Omental fat pad (tissue), 4 donors: ENCODE measurements around the gene CMIP. TPM values are rescaled to one million over a fixed set of nuclear protein-coding genes. Genes with fewer than 3 reads are reported as not detected.

Experiments
- ATAC-seq: fragments of 150-250 bp; one replicate; pipeline ENCODE4 v1.9.1; 2016; ENCODE audit warnings: mild to moderate bottlenecking, moderate library complexity; ENCODE audit not compliant: low FRiP score
- DNase-seq: peaks from one replicate; pipeline ENCODE4 v3.0.0-alpha.2; 2019; ENCODE audit warnings: low spot score
- CTCF ChIP-seq, 3 donors: fragments of 450-650 bp; IDR thresholded peaks; one replicate each; pipeline ENCODE4 v1.5.1; 2016 to 2017; ENCODE audit warnings: antibody characterized with exemption in 3 of 3, mild to moderate bottlenecking in 3 of 3, moderate library complexity in 2 of 3
- total RNA-seq, 4 donors: library from RNA; depleted of rRNA; stranded (reverse); fragments of >200 nt; gene quantifications; one replicate each; pipeline ENCODE4 v1.1.0, GENCODE V29; 2016

CMIP gene
- total RNA-seq, 4 donors from 2014 or later: 15.8 to 52.8 (median 32.0) TPM

- no peak for TF ChIP-seq CTCF (IDR thresholded peaks at IDR 0.05)
- no peak for DNase-seq
- ATAC-seq: no peak
Observed at GRCh38 chr16:81505011-81505661, 60.5 kb downstream of the CMIP start.

- ATAC-seq (no peak), DNase-seq (no peak)
- no peak for TF ChIP-seq CTCF (IDR thresholded peaks at IDR 0.05)
Observed at GRCh38 chr16:81509404-81509803, 64.8 kb downstream of the CMIP start.

DNA sequence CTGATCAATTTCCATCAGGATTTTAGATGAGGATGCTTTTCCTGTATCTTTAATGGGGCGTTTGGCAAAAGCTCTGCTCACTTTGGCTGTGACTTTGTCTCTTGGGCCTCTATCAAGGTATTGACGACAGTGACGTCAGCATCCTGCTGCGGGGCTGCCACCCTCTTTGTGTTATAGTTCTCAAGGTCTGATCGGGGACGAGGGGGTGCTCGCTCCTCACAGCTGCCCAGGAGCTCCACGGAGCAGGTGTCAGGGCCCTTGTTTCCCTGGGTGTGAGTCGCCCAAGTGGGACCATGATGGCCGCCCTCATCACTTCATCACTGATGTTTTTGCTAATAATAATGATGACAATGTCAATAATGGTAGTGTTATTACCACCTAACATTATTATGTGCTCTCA, 65.4 kb downstream of the CMIP start:
- TF ChIP-seq CTCF (IDR thresholded peaks at IDR 0.05): no peak
- ATAC-seq (no peak), DNase-seq (no peak)

GRCh38 chr16:81511371-81511770, 66.8 kb downstream of the CMIP start:
- DNase-seq (no peak), ATAC-seq (no peak)
- no peak for TF ChIP-seq CTCF (IDR thresholded peaks at IDR 0.05)

DNA sequence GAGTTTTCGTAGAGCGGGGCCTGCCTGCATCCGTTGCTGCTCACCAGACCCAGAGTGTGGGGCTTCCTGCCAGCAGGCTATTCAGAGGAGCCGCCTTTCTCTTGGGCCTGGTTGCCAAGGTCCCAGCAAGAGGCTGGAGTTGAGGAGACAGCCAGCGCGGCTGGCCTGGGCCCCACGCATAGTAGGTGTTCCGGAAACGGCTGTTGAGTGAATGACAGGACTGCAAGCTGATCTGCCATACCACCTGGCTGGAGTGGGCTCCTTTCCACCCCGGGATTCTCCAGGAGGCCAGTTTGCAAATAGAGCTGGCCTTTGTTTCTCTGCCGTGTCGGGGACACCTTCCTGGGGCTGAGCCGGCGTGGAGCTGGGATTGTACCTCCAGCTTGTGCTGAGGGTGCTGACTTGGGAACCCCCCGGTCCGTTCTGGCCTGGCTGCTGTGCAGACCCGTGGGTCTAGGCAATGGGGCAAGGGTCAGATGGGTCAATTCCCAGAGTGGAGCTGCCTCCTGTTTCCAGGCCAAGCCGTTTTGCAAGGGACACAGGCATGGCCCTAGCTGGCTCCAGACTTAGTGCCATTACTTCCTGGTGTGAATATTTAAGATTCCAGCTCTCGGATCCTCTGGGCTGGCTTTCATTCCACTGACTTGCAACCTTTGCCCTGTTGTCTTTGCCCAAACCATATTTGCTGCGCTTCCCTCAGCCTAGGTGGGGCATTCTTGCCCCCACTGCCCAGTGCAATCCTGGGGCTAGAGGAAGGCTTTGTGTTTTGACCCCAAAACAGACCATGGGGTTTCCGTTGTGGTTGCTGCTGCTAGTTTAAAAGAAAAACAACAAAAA, 68.8 kb downstream of the CMIP start:
- DNase-seq (no peak), ATAC-seq (peak; percentile 20)
- no peak for TF ChIP-seq CTCF (IDR thresholded peaks at IDR 0.05)

DNA sequence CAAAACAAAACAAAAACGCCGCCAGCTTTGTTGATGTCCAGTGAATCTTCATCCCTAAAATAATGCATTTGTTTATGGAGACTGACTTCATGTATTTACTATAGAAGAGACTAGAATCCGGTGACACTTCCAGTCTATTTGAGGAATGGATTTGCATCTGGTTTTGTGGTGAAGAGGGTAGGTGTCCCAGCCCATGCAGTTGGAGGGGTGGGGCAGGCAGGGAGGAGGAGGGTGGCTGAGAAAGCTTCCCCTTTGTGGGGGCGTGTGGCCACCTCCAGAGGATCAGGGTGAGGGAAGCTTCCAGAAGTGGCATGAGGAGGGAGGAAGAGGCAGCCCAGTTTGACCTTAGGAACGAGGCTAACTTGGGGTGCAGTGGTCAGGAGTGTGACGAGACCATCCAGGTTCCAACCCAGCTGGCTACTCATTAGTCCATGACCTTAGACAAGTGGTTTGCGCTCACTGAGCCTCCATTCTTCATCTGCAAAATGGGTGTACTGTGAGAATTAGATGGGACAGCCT, 69.5 kb downstream of the CMIP start:
- no peak for ATAC-seq
- no peak for DNase-seq
- TF ChIP-seq CTCF (IDR thresholded peaks at IDR 0.05): no peak
